Breast epithelium (tissue), 3 donors: ENCODE measurements around the gene PSTPIP2.

Source experiments
- CTCF ChIP-seq, 3 donors: fragments of 450-650 bp; IDR thresholded peaks; one replicate each; pipeline ENCODE4 v1.5.1; 2016 to 2017; ENCODE audit warnings: antibody characterized with exemption in 3 of 3, mild to moderate bottlenecking in 3 of 3, moderate library complexity in 3 of 3
- POLR2A ChIP-seq: fragments of 450-650 bp; IDR thresholded peaks from one replicate; pipeline ENCODE4 v1.6.1; 2016; ENCODE audit warnings: antibody characterized with exemption, mild to moderate bottlenecking, moderate library complexity

GRCh38 chr18:45997700-45998151 is 74.3 kb downstream of the PSTPIP2 start:
- no peak for TF ChIP-seq CTCF (IDR thresholded peaks at IDR 0.05)
- TF ChIP-seq POLR2A: no peak
